Hepatic stellate cell (primary cell): ENCODE data around the gene FMN2.

Experiments used
- DNase-seq: peaks from one replicate; pipeline ENCODE4 v3.0.0; 2011; ENCODE audit warnings: low spot score

FMN2 gene

GRCh38 chr1:240424740-240425464 is 333.2 kb downstream of the FMN2 start:
- no peak for DNase-seq

DNA sequence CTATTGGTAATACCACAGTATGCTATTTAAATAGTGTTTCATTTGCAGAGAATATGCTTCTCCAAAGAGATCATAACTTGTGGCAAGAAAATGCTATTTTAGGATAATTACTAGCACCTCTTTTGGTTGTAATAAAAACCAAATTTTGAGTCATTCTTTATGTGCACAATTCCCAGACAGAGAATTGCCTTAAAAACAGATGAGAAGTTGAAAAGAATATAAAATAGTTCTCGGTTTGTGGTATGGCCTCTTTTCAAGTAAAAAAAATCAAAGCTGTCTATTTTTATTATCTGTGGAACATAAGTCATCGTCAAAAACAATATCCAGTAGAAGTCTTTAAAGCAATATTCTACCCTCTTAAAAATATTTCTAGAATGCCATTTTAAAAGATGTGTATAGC is 334.4 kb downstream of the FMN2 start:
- no peak for DNase-seq

GRCh38 chr1:240435996-240436566 is 344.4 kb downstream of the FMN2 start:
- DNase-seq = no peak

DNA sequence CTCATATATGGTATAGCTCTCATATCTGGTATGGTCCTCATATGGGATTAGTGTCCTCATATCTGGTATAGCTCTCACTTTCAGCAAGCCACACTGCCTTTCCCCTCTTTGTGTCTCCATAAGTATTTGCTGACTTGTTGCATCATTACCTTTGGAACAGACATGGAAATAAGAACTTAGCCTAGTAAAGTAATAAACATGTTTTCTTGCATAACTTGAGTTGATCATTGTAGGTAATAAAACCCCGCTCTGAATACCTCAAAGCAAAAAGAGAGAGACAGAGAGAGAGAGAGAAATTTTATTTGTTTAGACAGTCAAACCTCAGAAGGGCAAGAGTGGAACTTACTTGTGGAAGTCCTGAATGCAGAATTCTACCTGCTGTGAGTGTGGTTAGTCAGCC is 350.0 kb downstream of the FMN2 start:
- DNase-seq = no peak

GRCh38 chr1:240445369-240445768 is 353.7 kb downstream of the FMN2 start:
- no peak for DNase-seq

- no peak for DNase-seq
Observed at GRCh38 chr1:240455228-240455821, 363.6 kb downstream of the FMN2 start.

- no peak for DNase-seq
Observed at GRCh38 chr1:240457203-240457602, 365.5 kb downstream of the FMN2 start.

GRCh38 chr1:240462277-240462676 is 370.6 kb downstream of the FMN2 start:
- DNase-seq = no peak

GRCh38 chr1:240462766-240463395 is 371.2 kb downstream of the FMN2 start:
- DNase-seq = peak; percentile 38

- DNase-seq = peak; percentile 24
Observed at GRCh38 chr1:240464099-240464498, 372.4 kb downstream of the FMN2 start.

GRCh38 chr1:240465531-240465940 is 373.9 kb downstream of the FMN2 start:
- DNase-seq = peak; percentile 12

- DNase-seq = no peak
Observed at GRCh38 chr1:240466509-240466908, 374.8 kb downstream of the FMN2 start.

DNA sequence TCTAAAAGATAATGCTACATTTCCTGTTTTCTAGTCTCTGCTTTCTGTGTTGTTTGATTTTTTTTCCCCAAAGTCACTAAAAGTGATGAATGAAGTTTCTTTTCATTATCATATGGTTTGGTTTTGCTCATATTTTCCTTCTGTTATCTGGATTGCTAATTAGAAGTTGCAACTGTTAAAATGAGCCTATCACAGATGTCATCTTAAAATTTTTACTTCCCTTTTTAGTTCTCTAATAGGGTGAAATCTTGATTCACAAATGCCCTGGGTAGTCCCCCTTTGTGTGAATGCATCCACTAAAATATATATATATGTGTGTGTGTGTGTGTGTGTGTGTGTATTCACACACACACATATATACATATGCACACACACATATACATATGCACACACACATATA is 376.2 kb downstream of the FMN2 start:
- DNase-seq = no peak

GRCh38 chr1:240468656-240469055 is 377.0 kb downstream of the FMN2 start:
- no peak for DNase-seq

GRCh38 chr1:240474133-240474614 is 382.5 kb downstream of the FMN2 start:
- no peak for DNase-seq

DNA sequence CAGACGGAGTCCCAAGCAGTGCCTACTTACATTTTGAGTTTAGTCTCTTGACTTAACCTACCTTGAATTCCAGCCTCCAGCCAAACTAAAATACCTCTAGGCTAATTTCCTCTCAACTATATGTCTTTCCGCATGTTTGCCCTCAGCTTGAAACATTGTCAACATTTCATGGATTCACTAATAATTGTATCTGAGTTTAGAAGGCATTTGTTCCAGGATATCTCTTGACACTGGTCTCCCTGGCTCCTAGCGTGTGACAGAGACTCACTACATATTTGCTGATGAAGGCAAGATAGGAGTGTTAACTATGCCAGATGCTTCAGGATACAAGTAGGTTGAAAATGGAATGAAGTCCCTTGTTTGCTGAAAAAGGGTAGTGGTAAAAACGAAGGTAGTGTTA is 384.1 kb downstream of the FMN2 start:
- no peak for DNase-seq

- DNase-seq = no peak
Observed at GRCh38 chr1:240478536-240478935, 386.9 kb downstream of the FMN2 start.

DNA sequence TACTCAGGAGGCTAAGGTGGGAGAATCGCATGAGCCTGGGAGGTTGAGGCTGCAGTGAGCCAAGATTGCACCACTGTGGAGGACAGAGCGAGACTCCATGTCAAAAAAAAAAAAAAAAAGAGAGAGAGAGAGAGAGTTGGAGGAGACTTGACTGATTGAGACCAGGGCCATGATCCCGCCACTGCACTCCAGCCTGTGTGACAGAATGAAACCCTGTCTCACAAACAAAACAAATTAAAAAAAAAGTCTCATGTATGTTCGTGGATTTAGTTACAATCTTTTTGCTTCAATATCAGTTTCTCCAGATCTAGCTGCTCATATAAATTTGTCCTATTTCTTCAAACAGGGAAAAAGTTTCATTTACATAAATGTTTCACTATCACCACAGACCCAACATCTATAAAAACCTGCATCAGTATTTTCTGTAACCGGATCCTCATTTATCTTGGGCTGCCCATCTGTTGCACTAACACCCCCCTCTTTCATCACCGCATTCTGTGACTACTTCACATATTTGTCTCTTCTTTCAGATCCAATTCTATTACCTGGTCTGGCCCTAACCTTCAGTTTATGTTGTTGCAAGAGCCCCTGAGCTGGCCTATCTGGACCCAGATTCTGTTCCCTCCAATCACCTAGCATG is 393.2 kb downstream of the FMN2 start:
- DNase-seq = no peak

DNA sequence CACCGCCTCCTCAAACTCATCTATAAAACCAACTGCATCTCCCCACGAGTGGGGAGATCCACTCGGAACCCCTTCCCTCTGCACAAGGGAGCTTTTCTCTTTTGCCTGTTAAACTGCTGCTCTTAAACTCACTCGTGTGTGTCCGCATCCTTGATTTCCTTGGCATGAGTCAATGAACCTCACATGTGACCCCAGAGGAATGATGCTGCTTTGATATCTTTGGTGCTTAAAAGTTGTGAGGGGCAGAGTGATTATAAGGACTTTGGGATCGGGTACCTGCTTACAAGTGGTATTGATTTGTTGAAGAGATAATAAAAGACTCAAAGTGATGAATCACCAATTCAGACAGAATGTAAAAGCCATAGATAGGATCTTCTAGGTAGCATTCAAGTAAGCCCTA is 394.9 kb downstream of the FMN2 start:
- no peak for DNase-seq

GRCh38 chr1:240487493-240487892 is 395.8 kb downstream of the FMN2 start:
- DNase-seq = no peak

- peak; percentile 42 for DNase-seq
Observed at GRCh38 chr1:240491156-240491555, 399.5 kb downstream of the FMN2 start.

GRCh38 chr1:240491796-240492195 is 400.1 kb downstream of the FMN2 start:
- no peak for DNase-seq
